ENCODE measurements around the gene CNKSR1.
A peak's percentile ranks its signal among the peaks of the same experiment; 100 is the strongest.
"Not testable (repeated sequence)": the region's sequence is repeated elsewhere in the genome, so short reads cannot be mapped to it uniquely, and the experiment has no call there.

CNKSR1 gene

GRCh38 chr1:26225033-26225831 is 47.9 kb downstream of the CNKSR1 start:
- peak; percentile 32 to 36 for DNase-seq (ENCODE audit: low read depth in 2 of 2)

- not testable (repeated sequence) for DNase-seq (ENCODE audit: low read depth in 2 of 2)
Observed at GRCh38 chr1:26230682-26231081, 53.4 kb downstream of the CNKSR1 start.

- DNase-seq (ENCODE audit: low read depth in 2 of 2) = peak; percentile 96 to 97
Observed at GRCh38 chr1:26233903-26234643, 56.8 kb downstream of the CNKSR1 start, which contains the start of gene CEP85. Gene CEP85 (plus strand): TSS chr1:26234200. CDS start chr1:26239784, 5,584 bp downstream.

- DNase-seq (ENCODE audit: low read depth in 2 of 2) = no peak
Observed at GRCh38 chr1:26234644-26235370, 57.5 kb downstream of the CNKSR1 start.

GRCh38 chr1:26237230-26237966 is 60.1 kb downstream of the CNKSR1 start:
- no peak for DNase-seq (ENCODE audit: low read depth in 2 of 2)
